ENCODE data around the gene FBXO24. TPM values are rescaled to one million over a fixed set of nuclear protein-coding genes. Genes with fewer than 3 reads are reported as not detected.

The FBXO24 gene
- total and polyA plus RNA-seq, 3 experiments from 2014 or later, result 0.47 to 0.50 TPM; not detected in 1

- peaks cover 30 to 53% (median 31%) of the 10 kb centered on the region in 3 donors for H3K4me1 Mint-ChIP-seq
- H3K9me3 ChIP-seq (ENCODE audit: low read length), result no peaks in the 10 kb centered on the region
- CTCF ChIA-PET, result interaction anchor here (0.9 to 9.5 kb wide), 29 partner anchors 8 to 157 kb away, joined by 3 to 133 read pairs (median 5); partner anchors contain the start of genes AGFG2, GNB2, MEPCE and MOSPD3
- peak within 1 kb of the TSS; percentile 91 to 99 (median 98) for H3K4me3 Mint-ChIP-seq
- peak in 4 of 5 donors; percentile 62 to 74 (median 68) for DNase-seq
- POLR2A ChIA-PET, result interaction anchor here (0.6 to 6.0 kb wide), 31 partner anchors 8 to 1081 kb away, joined by 3 to 42 read pairs (median 6); partner anchors contain the start of genes AGFG2, GNB2, LAMTOR4 and MEPCE
- peak within 1 kb of the TSS; percentile 85 to 99 (median 95) for H3K27ac Mint-ChIP-seq
- H3K4me1 ChIP-seq (ENCODE audit: insufficient read depth, low read length), result peaks cover 48% of the 10 kb centered on the region
- H3K36me3 ChIP-seq (ENCODE audit: insufficient read depth, low read length), result peaks cover 19% of the 10 kb centered on the region
- H3K27ac ChIP-seq (ENCODE audit: low read depth, low read length), result peak within 1 kb of the TSS; percentile 92
- H3K36me3 Mint-ChIP-seq, result peaks cover 0 to 24% (median 0%) of the 10 kb centered on the region in 3 donors
- H3K27me3 ChIP-seq (ENCODE audit: insufficient read depth, low read length, poor library complexity, severe bottlenecking), result no peaks in the 10 kb centered on the region
- peaks cover 6 to 7% of the 10 kb centered on the region in 2 donors for H3K27me3 Mint-ChIP-seq
- H3K9me3 Mint-ChIP-seq, result no peaks in the 10 kb centered on the region
- H3K4me3 ChIP-seq (ENCODE audit: low read length), result peak within 1 kb of the TSS; percentile 87
These were observed 440 bp upstream of the FBXO24 start, which contains the start of gene LRCH4 for GRCh38 chr7:100585511-100586265. LRCH4 (minus strand) TSS chr7:100586129; CDS start chr7:100586100, 29 bp downstream.

GRCh38 chr7:100588438-100588837 is 2.3 kb downstream of the FBXO24 start:
- no peak for DNase-seq
- no peaks in the 10 kb centered on the region for H3K36me3 ChIP-seq (ENCODE audit: insufficient read depth, low read length)
- CTCF ChIA-PET, result interaction anchor here (0.7 to 9.5 kb wide), 15 partner anchors 9 to 139 kb away, joined by 3 to 133 read pairs (median 5); partner anchors contain the start of genes MOSPD3 and POP7
- H3K27ac ChIP-seq (ENCODE audit: low read depth, low read length), result no peak overlapping the region
- peaks cover 21% of the 10 kb centered on the region for H3K4me1 ChIP-seq (ENCODE audit: insufficient read depth, low read length)
- Mint-ChIP-seq H3K9me3 (no peaks in the 10 kb centered on the region), H3K36me3 (peaks cover 0 to 16% (median 0%) of the 10 kb centered on the region in 3 donors), H3K4me3 (peak overlapping the region; percentile 40 to 82 (median 65)), H3K27ac (no peak overlapping the region), H3K4me1 (peaks cover 19 to 34% (median 20%) of the 10 kb centered on the region in 3 donors), H3K27me3 (peaks cover 8 to 10% of the 10 kb centered on the region in 2 donors)
- no peaks in the 10 kb centered on the region for H3K9me3 ChIP-seq (ENCODE audit: low read length)
- no peaks in the 10 kb centered on the region for H3K27me3 ChIP-seq (ENCODE audit: insufficient read depth, low read length, poor library complexity, severe bottlenecking)
- H3K4me3 ChIP-seq (ENCODE audit: low read length), result no peak overlapping the region
- POLR2A ChIA-PET, result interaction anchor here (0.5 to 1.1 kb wide), 3 partner anchors 18 to 138 kb away, joined by 4 to 7 read pairs (median 4); no protein-coding TSS in a partner anchor

GRCh38 chr7:100589341-100589947 is 3.3 kb downstream of the FBXO24 start:
- Histone ChIP-seq H3K27me3 (ENCODE audit: insufficient read depth, low read length, poor library complexity, severe bottlenecking) (no peaks in the 10 kb centered on the region), H3K36me3 (ENCODE audit: insufficient read depth, low read length) (no peaks in the 10 kb centered on the region), H3K27ac (ENCODE audit: low read depth, low read length) (no peak overlapping the region), H3K4me3 (ENCODE audit: low read length) (no peak overlapping the region), H3K4me1 (ENCODE audit: insufficient read depth, low read length) (peaks cover 13% of the 10 kb centered on the region), H3K9me3 (ENCODE audit: low read length) (no peaks in the 10 kb centered on the region)
- peaks cover 11 to 23% (median 14%) of the 10 kb centered on the region in 3 donors for H3K4me1 Mint-ChIP-seq
- no peak for DNase-seq
- POLR2A ChIA-PET, result interaction anchor here (1.1 kb wide), 1 partner anchor 21 kb away, joined by 4 read pairs; no protein-coding TSS in a partner anchor
- H3K9me3 Mint-ChIP-seq, result no peaks in the 10 kb centered on the region
- peaks cover 8 to 10% of the 10 kb centered on the region in 2 donors for H3K27me3 Mint-ChIP-seq
- peak overlapping the region in 1 of 7 donors; percentile 60 for H3K4me3 Mint-ChIP-seq
- H3K36me3 Mint-ChIP-seq, result peaks cover 0 to 10% (median 0%) of the 10 kb centered on the region in 3 donors
- no peak overlapping the region for H3K27ac Mint-ChIP-seq
- CTCF ChIA-PET, result interaction anchor here (0.7 to 9.5 kb wide), 15 partner anchors 8 to 126 kb away, joined by 3 to 133 read pairs (median 4); partner anchors contain the start of genes MOSPD3 and POP7

- Mint-ChIP-seq H3K27ac (peak overlapping the region in 1 of 8 donors; percentile 29), H3K27me3 (peaks cover 8 to 10% of the 10 kb centered on the region in 2 donors), H3K4me3 (no peak overlapping the region), H3K9me3 (no peaks in the 10 kb centered on the region), H3K4me1 (peaks cover 8 to 16% (median 9%) of the 10 kb centered on the region in 3 donors), H3K36me3 (peaks cover 0 to 7% (median 0%) of the 10 kb centered on the region in 3 donors)
- Histone ChIP-seq H3K27ac (ENCODE audit: low read depth, low read length) (no peak overlapping the region), H3K4me1 (ENCODE audit: insufficient read depth, low read length) (peaks cover 6% of the 10 kb centered on the region), H3K27me3 (ENCODE audit: insufficient read depth, low read length, poor library complexity, severe bottlenecking) (no peaks in the 10 kb centered on the region), H3K4me3 (ENCODE audit: low read length) (no peak overlapping the region), H3K9me3 (ENCODE audit: low read length) (no peaks in the 10 kb centered on the region), H3K36me3 (ENCODE audit: insufficient read depth, low read length) (no peaks in the 10 kb centered on the region)
- CTCF ChIA-PET, result interaction anchor here (0.9 to 9.5 kb wide), 8 partner anchors 15 to 121 kb away, joined by 3 to 133 read pairs (median 9); partner anchors contain the start of genes MOSPD3 and POP7
- POLR2A ChIA-PET, result interaction anchor here (0.6 kb wide), 1 partner anchor 93 kb away, joined by 8 read pairs; no protein-coding TSS in a partner anchor
- no peak for DNase-seq
These were observed 4.1 kb downstream of the FBXO24 start for GRCh38 chr7:100590077-100590737.

- CTCF ChIA-PET, result interaction anchor here (1.5 to 9.5 kb wide), 3 partner anchors 29 to 114 kb away, joined by 3 to 133 read pairs (median 20); partner anchors contain the start of gene POP7
- Mint-ChIP-seq H3K4me3 (no peak overlapping the region), H3K27ac (peak overlapping the region in 1 of 8 donors; percentile 86), H3K36me3 (peaks cover 0 to under 1% (median 0%) of the 10 kb centered on the region in 3 donors), H3K9me3 (no peaks in the 10 kb centered on the region), H3K4me1 (peaks cover 2 to 10% (median 7%) of the 10 kb centered on the region in 3 donors), H3K27me3 (peaks cover 5 to 10% of the 10 kb centered on the region in 2 donors)
- peaks cover 4% of the 10 kb centered on the region for H3K4me1 ChIP-seq (ENCODE audit: insufficient read depth, low read length)
- POLR2A ChIA-PET, result no interaction called here
- H3K36me3 ChIP-seq (ENCODE audit: insufficient read depth, low read length), result no peaks in the 10 kb centered on the region
- H3K9me3 ChIP-seq (ENCODE audit: low read length), result no peaks in the 10 kb centered on the region
- H3K27ac ChIP-seq (ENCODE audit: low read depth, low read length), result no peak overlapping the region
- H3K27me3 ChIP-seq (ENCODE audit: insufficient read depth, low read length, poor library complexity, severe bottlenecking), result no peaks in the 10 kb centered on the region
- no peak for DNase-seq
- no peak overlapping the region for H3K4me3 ChIP-seq (ENCODE audit: low read length)
These were observed 5.5 kb downstream of the FBXO24 start for GRCh38 chr7:100591596-100591995.

- peaks cover 3 to 8% of the 10 kb centered on the region in 2 donors for H3K27me3 Mint-ChIP-seq
- Histone ChIP-seq H3K9me3 (ENCODE audit: low read length) (no peaks in the 10 kb centered on the region), H3K27me3 (ENCODE audit: insufficient read depth, low read length, poor library complexity, severe bottlenecking) (no peaks in the 10 kb centered on the region), H3K4me3 (ENCODE audit: low read length) (no peak overlapping the region), H3K27ac (ENCODE audit: low read depth, low read length) (no peak overlapping the region), H3K4me1 (ENCODE audit: insufficient read depth, low read length) (no peaks in the 10 kb centered on the region), H3K36me3 (ENCODE audit: insufficient read depth, low read length) (no peaks in the 10 kb centered on the region)
- POLR2A ChIA-PET, result interaction anchor here (1.7 kb wide), 1 partner anchor 9 kb away, joined by 5 read pairs; the partner anchor contains the start of genes FBXO24 and LRCH4
- no peak overlapping the region for H3K27ac Mint-ChIP-seq
- no peak for DNase-seq
- CTCF ChIA-PET, result interaction anchor here (0.9 to 1.6 kb wide), 2 partner anchors 9 to 110 kb away, joined by 5 read pairs; partner anchors contain the start of genes FBXO24, LRCH4 and POP7
- H3K9me3 Mint-ChIP-seq, result no peaks in the 10 kb centered on the region
- peaks cover 0 to 3% (median 3%) of the 10 kb centered on the region in 3 donors for H3K4me1 Mint-ChIP-seq
- H3K36me3 Mint-ChIP-seq, result no peaks in the 10 kb centered on the region
- H3K4me3 Mint-ChIP-seq, result no peak overlapping the region
These were observed 9.1 kb downstream of the FBXO24 start for GRCh38 chr7:100595188-100595587.

DNA sequence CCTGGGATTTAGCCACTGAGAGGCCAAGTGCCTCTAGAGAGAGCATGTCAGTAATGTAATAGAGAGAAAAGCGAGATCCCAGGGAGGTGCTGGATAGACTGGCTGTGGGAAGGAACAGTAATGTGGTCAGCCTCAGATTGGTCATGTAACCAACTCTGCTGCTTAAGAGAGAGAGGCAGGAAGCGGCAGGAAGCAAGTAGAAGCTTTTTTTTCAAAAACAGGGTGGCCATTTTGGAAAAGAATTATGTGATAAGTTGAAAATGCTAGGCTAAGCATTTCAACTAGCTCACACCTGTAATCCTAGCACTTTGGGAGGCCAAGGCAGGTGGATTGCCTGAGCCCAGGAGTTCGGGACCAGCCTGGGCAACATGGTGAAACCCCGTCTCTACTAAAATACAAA is 12.3 kb downstream of the FBXO24 start:
- H3K36me3 Mint-ChIP-seq, result no peaks in the 10 kb centered on the region
- ChIA-PET CTCF (interaction anchor here (0.9 to 1.4 kb wide), 3 partner anchors 12 to 107 kb away, joined by 3 to 4 read pairs (median 3); partner anchors contain the start of genes FBXO24, MOSPD3 and POP7), POLR2A (no interaction called here)
- peaks cover 0 to 11% (median 5%) of the 10 kb centered on the region in 3 donors for H3K4me1 Mint-ChIP-seq
- no peak overlapping the region for H3K27ac Mint-ChIP-seq
- no peaks in the 10 kb centered on the region for H3K27me3 Mint-ChIP-seq
- H3K27ac ChIP-seq (ENCODE audit: low read depth, low read length), result no peak overlapping the region
- H3K4me3 ChIP-seq (ENCODE audit: low read length), result no peak overlapping the region
- H3K4me3 Mint-ChIP-seq, result peak overlapping the region in 1 of 7 donors; percentile 34
- no peaks in the 10 kb centered on the region for H3K9me3 ChIP-seq (ENCODE audit: low read length)
- no peak for DNase-seq
- H3K27me3 ChIP-seq (ENCODE audit: insufficient read depth, low read length, poor library complexity, severe bottlenecking), result no peaks in the 10 kb centered on the region
- peaks cover 4% of the 10 kb centered on the region for H3K4me1 ChIP-seq (ENCODE audit: insufficient read depth, low read length)
- no peaks in the 10 kb centered on the region for H3K9me3 Mint-ChIP-seq
- no peaks in the 10 kb centered on the region for H3K36me3 ChIP-seq (ENCODE audit: insufficient read depth, low read length)
